ENCODE data around the gene ECHDC3. TPM values are rescaled to one million over a fixed set of nuclear protein-coding genes. Genes with fewer than 3 reads are reported as not detected.

Gene ECHDC3
- total and polyA plus RNA-seq, 2 of the 13 experiments (the other 11 are each of a cell fraction or from before 2014, with no cell fraction given): not detected

DNA sequence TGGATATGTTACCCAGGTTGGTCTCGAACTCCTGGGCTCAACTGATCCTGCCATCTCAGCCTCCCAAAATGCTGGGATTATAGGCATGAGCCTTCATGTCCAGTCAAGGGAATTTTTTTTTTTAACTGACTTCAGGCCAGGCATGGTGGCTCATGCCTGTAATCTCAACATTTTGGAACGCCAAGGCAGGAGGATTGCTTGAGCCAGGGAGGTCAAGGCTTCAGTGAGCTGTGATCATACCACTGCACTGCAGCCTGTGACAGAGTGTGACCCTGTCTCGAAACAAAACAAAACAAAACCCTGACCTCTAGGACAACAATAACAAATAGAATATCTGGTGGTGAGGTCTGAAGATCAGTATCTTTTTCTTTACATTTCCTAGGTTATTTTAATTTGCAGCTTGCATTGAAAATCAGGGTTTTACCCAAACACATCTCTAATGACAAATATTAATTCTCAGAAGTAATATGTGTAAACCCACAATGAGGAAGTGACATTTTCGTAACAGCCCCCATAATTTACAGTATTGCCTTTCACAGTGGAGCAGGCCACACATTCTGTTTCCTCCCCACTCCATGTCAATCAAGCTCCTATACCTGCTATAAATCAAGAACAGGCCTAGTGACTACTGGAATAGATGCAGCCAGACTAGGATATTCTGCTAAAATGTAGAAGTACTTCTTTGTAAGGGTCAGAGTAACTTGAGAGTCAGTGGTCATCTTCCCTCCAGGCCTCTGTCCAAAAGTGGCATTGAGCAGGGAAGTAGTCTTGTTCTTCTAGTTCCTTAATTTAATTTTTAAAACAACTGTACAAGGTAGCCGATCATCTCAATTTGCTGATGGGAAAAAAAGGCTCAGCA is 43.3 kb upstream of the ECHDC3 start (continued):
- TF ChIP-seq ZFP90 (CRISPR knock-in tag; IDR thresholded peaks at IDR 0.05; ENCODE audit: borderline replicate concordance): 0 out of 2 replicates have a peak, but pooled peaks have one; percentile 44
- TF ChIP-seq, protein P1, sequence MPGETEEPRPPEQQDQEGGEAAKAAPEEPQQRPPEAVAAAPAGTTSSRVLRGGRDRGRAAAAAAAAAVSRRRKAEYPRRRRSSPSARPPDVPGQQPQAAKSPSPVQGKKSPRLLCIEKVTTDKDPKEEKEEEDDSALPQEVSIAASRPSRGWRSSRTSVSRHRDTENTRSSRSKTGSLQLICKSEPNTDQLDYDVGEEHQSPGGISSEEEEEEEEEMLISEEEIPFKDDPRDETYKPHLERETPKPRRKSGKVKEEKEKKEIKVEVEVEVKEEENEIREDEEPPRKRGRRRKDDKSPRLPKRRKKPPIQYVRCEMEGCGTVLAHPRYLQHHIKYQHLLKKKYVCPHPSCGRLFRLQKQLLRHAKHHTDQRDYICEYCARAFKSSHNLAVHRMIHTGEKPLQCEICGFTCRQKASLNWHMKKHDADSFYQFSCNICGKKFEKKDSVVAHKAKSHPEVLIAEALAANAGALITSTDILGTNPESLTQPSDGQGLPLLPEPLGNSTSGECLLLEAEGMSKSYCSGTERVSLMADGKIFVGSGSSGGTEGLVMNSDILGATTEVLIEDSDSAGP (CRISPR knock-in tag; IDR thresholded peaks at IDR 0.05; ENCODE audit: borderline replicate concordance): no peak
- no peak for TF ChIP-seq HMG20B (CRISPR knock-in tag; conservative IDR thresholded peaks at IDR 0.05)
- TF ChIP-seq, protein P2, sequence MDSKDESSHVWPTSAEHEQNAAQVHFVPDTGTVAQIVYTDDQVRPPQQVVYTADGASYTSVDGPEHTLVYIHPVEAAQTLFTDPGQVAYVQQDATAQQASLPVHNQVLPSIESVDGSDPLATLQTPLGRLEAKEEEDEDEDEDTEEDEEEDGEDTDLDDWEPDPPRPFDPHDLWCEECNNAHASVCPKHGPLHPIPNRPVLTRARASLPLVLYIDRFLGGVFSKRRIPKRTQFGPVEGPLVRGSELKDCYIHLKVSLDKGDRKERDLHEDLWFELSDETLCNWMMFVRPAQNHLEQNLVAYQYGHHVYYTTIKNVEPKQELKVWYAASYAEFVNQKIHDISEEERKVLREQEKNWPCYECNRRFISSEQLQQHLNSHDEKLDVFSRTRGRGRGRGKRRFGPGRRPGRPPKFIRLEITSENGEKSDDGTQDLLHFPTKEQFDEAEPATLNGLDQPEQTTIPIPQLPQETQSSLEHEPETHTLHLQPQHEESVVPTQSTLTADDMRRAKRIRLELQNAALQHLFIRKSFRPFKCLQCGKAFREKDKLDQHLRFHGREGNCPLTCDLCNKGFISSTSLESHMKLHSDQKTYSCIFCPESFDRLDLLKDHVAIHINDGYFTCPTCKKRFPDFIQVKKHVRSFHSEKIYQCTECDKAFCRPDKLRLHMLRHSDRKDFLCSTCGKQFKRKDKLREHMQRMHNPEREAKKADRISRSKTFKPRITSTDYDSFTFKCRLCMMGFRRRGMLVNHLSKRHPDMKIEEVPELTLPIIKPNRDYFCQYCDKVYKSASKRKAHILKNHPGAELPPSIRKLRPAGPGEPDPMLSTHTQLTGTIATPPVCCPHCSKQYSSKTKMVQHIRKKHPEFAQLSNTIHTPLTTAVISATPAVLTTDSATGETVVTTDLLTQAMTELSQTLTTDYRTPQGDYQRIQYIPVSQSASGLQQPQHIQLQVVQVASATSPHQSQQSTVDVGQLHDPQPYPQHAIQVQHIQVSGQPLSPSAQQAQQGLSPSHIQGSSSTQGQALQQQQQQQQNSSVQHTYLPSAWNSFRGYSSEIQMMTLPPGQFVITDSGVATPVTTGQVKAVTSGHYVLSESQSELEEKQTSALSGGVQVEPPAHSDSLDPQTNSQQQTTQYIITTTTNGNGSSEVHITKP (CRISPR knock-in tag; IDR thresholded peaks at IDR 0.05; ENCODE audit: low read depth): no peak
- TF ChIP-seq SCMH1 (CRISPR knock-in tag; IDR thresholded peaks at IDR 0.05; ENCODE audit: borderline replicate concordance): no peak
- no peak for TF ChIP-seq ZNF724P (CRISPR knock-in tag; IDR thresholded peaks at IDR 0.05; ENCODE audit: borderline replicate concordance)
- TF ChIP-seq ARNTL (CRISPR knock-in tag; IDR thresholded peaks at IDR 0.05): no peak; the same call in 1 of the 2 replicates
- TF ChIP-seq FOXK1 (CRISPR knock-in tag; IDR thresholded peaks at IDR 0.05; ENCODE audit: borderline replicate concordance, low read depth): peak; percentile 72; the same call in 1 of the 2 replicates
- TF ChIP-seq ZNF331 (CRISPR knock-in tag; IDR thresholded peaks at IDR 0.05): peak; percentile 31; the same call in 1 of the 2 replicates
- TF ChIP-seq, protein P3, sequence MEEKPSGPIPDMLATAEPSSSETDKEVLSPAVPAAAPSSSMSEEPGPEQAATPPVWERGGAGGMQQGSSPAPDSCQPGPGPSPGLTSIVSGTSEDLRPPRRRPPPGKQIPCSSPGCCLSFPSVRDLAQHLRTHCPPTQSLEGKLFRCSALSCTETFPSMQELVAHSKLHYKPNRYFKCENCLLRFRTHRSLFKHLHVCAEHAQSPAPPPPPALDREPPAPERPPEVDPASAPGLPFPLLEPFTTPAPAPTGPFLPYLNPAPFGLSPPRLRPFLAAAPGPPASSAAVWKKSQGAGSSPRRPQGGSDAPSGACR (CRISPR knock-in tag; IDR thresholded peaks at IDR 0.05): no peak
- peak; percentile 56 for TF ChIP-seq SAP130 (CRISPR knock-in tag; IDR thresholded peaks at IDR 0.05; ENCODE audit: low read depth)
- 0 out of 2 replicates have a peak, but pooled peaks have one; percentile 7 for TF ChIP-seq ZFY (CRISPR knock-in tag; IDR thresholded peaks at IDR 0.05)
- no peak for TF ChIP-seq ZMYM4 (CRISPR knock-in tag; IDR thresholded peaks at IDR 0.05)
- no peak for TF ChIP-seq RNF2 (conservative IDR thresholded peaks at IDR 0.05; ENCODE audit: low read depth)
- TF ChIP-seq, protein P4, sequence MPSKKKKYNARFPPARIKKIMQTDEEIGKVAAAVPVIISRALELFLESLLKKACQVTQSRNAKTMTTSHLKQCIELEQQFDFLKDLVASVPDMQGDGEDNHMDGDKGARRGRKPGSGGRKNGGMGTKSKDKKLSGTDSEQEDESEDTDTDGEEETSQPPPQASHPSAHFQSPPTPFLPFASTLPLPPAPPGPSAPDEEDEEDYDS (CRISPR knock-in tag; IDR thresholded peaks at IDR 0.05): peak; percentile 42; the same call in 1 of the 2 replicates
- no peak for TF ChIP-seq ARID2 (CRISPR knock-in tag; IDR thresholded peaks at IDR 0.05; ENCODE audit: borderline replicate concordance)
- TF ChIP-seq KLF9 (CRISPR knock-in tag; IDR thresholded peaks at IDR 0.05; ENCODE audit: low read depth): no peak
- TF ChIP-seq, protein P5, sequence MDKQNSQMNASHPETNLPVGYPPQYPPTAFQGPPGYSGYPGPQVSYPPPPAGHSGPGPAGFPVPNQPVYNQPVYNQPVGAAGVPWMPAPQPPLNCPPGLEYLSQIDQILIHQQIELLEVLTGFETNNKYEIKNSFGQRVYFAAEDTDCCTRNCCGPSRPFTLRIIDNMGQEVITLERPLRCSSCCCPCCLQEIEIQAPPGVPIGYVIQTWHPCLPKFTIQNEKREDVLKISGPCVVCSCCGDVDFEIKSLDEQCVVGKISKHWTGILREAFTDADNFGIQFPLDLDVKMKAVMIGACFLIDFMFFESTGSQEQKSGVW (CRISPR knock-in tag; IDR thresholded peaks at IDR 0.05; ENCODE audit: borderline replicate concordance): no peak
- TF ChIP-seq, protein P6, sequence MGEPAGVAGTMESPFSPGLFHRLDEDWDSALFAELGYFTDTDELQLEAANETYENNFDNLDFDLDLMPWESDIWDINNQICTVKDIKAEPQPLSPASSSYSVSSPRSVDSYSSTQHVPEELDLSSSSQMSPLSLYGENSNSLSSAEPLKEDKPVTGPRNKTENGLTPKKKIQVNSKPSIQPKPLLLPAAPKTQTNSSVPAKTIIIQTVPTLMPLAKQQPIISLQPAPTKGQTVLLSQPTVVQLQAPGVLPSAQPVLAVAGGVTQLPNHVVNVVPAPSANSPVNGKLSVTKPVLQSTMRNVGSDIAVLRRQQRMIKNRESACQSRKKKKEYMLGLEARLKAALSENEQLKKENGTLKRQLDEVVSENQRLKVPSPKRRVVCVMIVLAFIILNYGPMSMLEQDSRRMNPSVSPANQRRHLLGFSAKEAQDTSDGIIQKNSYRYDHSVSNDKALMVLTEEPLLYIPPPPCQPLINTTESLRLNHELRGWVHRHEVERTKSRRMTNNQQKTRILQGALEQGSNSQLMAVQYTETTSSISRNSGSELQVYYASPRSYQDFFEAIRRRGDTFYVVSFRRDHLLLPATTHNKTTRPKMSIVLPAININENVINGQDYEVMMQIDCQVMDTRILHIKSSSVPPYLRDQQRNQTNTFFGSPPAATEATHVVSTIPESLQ (CRISPR knock-in tag; conservative IDR thresholded peaks at IDR 0.05): no peak

All from HepG2 (cell line).